ENCODE measurements around the gene RNF25. TPM values are rescaled to one million over a fixed set of nuclear protein-coding genes. Genes with fewer than 3 reads are reported as not detected.

The RNF25 gene
- total and polyA plus RNA-seq, 2 of the 8 experiments (the other 6 are each of a cell fraction or from before 2014, with no cell fraction given) = 19.6 to 29.6 TPM

- no peak within 1 kb of the TSS for H2AK5ac ChIP-seq (ENCODE audit: low read depth, low read length)
- peaks cover 17 to 47% (median 34%) of the 10 kb centered on the region in 4 experiments for H3K36me3 ChIP-seq (ENCODE audit: control insufficient read depth in 2 of 4, insufficient read depth in 4 of 4, low read length in 3 of 4)
- H3K18ac ChIP-seq (ENCODE audit: extremely low read depth, low read length) = no peak within 1 kb of the TSS; the same call in 1 of the 2 replicates
- peak within 1 kb of the TSS; percentile 48 for H4K5ac ChIP-seq (ENCODE audit: insufficient read length, low read depth, low read length)
- H2BK120ac ChIP-seq (replicated peaks; ENCODE audit: low read depth, low read length) = no peak within 1 kb of the TSS
- no peak within 1 kb of the TSS for H3K14ac ChIP-seq (ENCODE audit: insufficient read length)
- FAIRE-seq (peak; percentile 24), DNase-seq (ENCODE audit: low read depth in 1 of 2, low spot score in 2 of 2) (peak; percentile 62 to 97)
- ChIA-PET POLR2A (ENCODE audit: partially characterized antibody) (interaction anchor here (0.7 to 6.6 kb wide), 24 partner anchors 9 to 547 kb away, joined by 3 to 95 read pairs (median 5); partner anchors contain the start of genes RNF25, STK36, TTLL4 and USP37), CTCF (ENCODE audit: partially characterized antibody) (interaction anchor here (0.6 to 5.3 kb wide), 17 partner anchors 10 to 189 kb away, joined by 3 to 48 read pairs (median 3); partner anchors contain the start of genes RNF25, STK36 and TTLL4)
- H2BK5ac ChIP-seq (ENCODE audit: low read depth, low read length) = peak within 1 kb of the TSS; percentile 52; the same call in 1 of the 2 replicates
- peak within 1 kb of the TSS; percentile 93; the same call in 1 of the 2 replicates for H4K8ac ChIP-seq (ENCODE audit: extremely low read depth, insufficient read depth, low read length)
- H3K27me3 ChIP-seq (replicated peaks in 1 of 4; ENCODE audit: control insufficient read depth in 3 of 4, extremely low read depth in 1 of 4, insufficient read depth in 3 of 4, low read length in 3 of 4) = no peaks in the 10 kb centered on the region
- H3K27ac ChIP-seq (ENCODE audit: low read depth, low read length) = peak within 1 kb of the TSS; percentile 48; the same call in 1 of the 2 replicates
- no peak within 1 kb of the TSS for H2BK15ac ChIP-seq (ENCODE audit: low read length)
- peak within 1 kb of the TSS; percentile 47 for H2AFZ ChIP-seq (ENCODE audit: low read length)
- peak within 1 kb of the TSS; percentile 33 for H4K91ac ChIP-seq (replicated peaks; ENCODE audit: insufficient read length, low read length)
- H3K23ac ChIP-seq (ENCODE audit: insufficient read length) = no peak within 1 kb of the TSS
- H2BK12ac ChIP-seq (ENCODE audit: low read depth, low read length) = 0 out of 2 replicates have a peak within 1 kb of the TSS, but pooled peaks have one; percentile 75
- H3K23me2 ChIP-seq (ENCODE audit: low read depth, low read length) = peaks cover 10% of the 10 kb centered on the region; the same call in 1 of the 2 replicates
- peaks cover 0 to 1% of the 10 kb centered on the region in 2 experiments for H4K20me1 ChIP-seq (replicated peaks in 1 of 2; ENCODE audit: control insufficient read depth in 1 of 2, insufficient read depth in 2 of 2, low read length in 2 of 2)
- H3K4ac ChIP-seq (replicated peaks; ENCODE audit: insufficient read length, low read depth, low read length) = peak within 1 kb of the TSS; percentile 27
- 0 out of 2 replicates have a peak, but pooled peaks cover 3% of the 10 kb centered on the region for H3K79me1 ChIP-seq (ENCODE audit: low read depth, low read length)
- H3K4me1 ChIP-seq (replicated peaks in 1 of 4; ENCODE audit: control insufficient read depth in 3 of 4, insufficient read depth in 4 of 4, low read length in 3 of 4) = peaks cover 0 to 5% (median under 1%) of the 10 kb centered on the region in 4 experiments; a peak in 2 of 7 replicates
- peak within 1 kb of the TSS; percentile 9 for H3K56ac ChIP-seq (replicated peaks; ENCODE audit: insufficient read length, low read depth, low read length)
- H3K79me2 ChIP-seq (ENCODE audit: control insufficient read depth in 1 of 2, insufficient read depth in 2 of 2, low read length in 2 of 2) = peaks cover 0 to 7% of the 10 kb centered on the region in 2 experiments; a peak in 1 of 4 replicates
- H3K9ac ChIP-seq (replicated peaks in 1 of 4; ENCODE audit: extremely low read depth in 1 of 4, low read depth in 3 of 4, low read length in 3 of 4) = peak within 1 kb of the TSS; percentile 76 to 88 (median 83)
- H3K9me3 ChIP-seq (ENCODE audit: insufficient read depth in 2 of 2, low read depth in 1 of 2, low read length in 1 of 2) = no peaks in the 10 kb centered on the region
- peak within 1 kb of the TSS; percentile 96 to 99 for H3K4me2 ChIP-seq (ENCODE audit: insufficient read depth in 1 of 2, low read depth in 2 of 2, low read length in 2 of 2)
- no peak within 1 kb of the TSS for H2BK20ac ChIP-seq (ENCODE audit: low read length)
- peak within 1 kb of the TSS; percentile 84 to 95 (median 86) for H3K4me3 ChIP-seq (ENCODE audit: extremely low read depth in 1 of 4, insufficient read depth in 2 of 4, low read depth in 3 of 4, low read length in 4 of 4)
- WGBS, 2 experiments (ENCODE audit: extremely low coverage in 1 of 2, insufficient coverage in 1 of 2, insufficient read length in 1 of 2, insufficient replicate concordance in 2 of 2, low coverage in 1 of 2, low lambda C conversion rate in 2 of 2, missing lambda C conversion rate in 1 of 2) = 3% methylated on average over 47 of the region's 49 CpGs; no CpG with 5 or more reads in 1 of the 2 experiments
- peak; percentile 50 to 52; a peak in 2 of 3 replicates for TF ChIP-seq POLR2A (IDR thresholded peaks at IDR 0.05; ENCODE audit: control extremely low read depth in 1 of 2, low read depth in 2 of 2, low read length in 2 of 2)
- no peak for TF ChIP-seq USF2 (IDR thresholded peaks at IDR 0.05; ENCODE audit: low read length)
- TF ChIP-seq BACH1 (IDR thresholded peaks at IDR 0.05; ENCODE audit: low read length) = peak; percentile 76
- no peak for TF ChIP-seq HDAC6 (IDR thresholded peaks at IDR 0.05; ENCODE audit: low read depth, low read length)
- peak; percentile 85 for TF ChIP-seq TAF7 (optimal IDR thresholded peaks at IDR 0.05; ENCODE audit: borderline replicate concordance, low read depth, low read length)
- TF ChIP-seq POU5F1 (IDR thresholded peaks at IDR 0.05; ENCODE audit: low read depth, low read length) = no peak
- no peak for TF ChIP-seq CBX5 (IDR thresholded peaks at IDR 0.05; ENCODE audit: low read depth, low read length)
- no peak for TF ChIP-seq SIX5 (IDR thresholded peaks at IDR 0.05; ENCODE audit: low read depth, low read length)
- no peak for TF ChIP-seq CBX8 (IDR thresholded peaks at IDR 0.05; ENCODE audit: borderline replicate concordance, low read depth, low read length)
- TF ChIP-seq RFX5 (IDR thresholded peaks at IDR 0.05; ENCODE audit: borderline replicate concordance, low read depth, low read length) = no peak
- peak; percentile 8; the same call in 1 of the 2 replicates for TF ChIP-seq JUND (IDR thresholded peaks at IDR 0.05; ENCODE audit: low read length)
These were observed 12.4 kb downstream of the RNF25 start, which contains the start of the genes BCS1L and ZNF142 for GRCh38 chr2:218659258-218659987. TSS of gene BCS1L (plus strand) at chr2:218659683. CDS start at chr2:218660988, 1,305 bp downstream. TSS of gene ZNF142 (minus strand) at chr2:218659623. CDS start at chr2:218656429, 3,194 bp downstream.

Data from H1 (cell line).